Body of pancreas (tissue), 4 donors: Measurements from ENCODE around the gene MYLK3.

Experiments
- POLR2A ChIP-seq, 3 donors: fragments of 450-650 bp; IDR thresholded peaks; one replicate each; pipeline ENCODE4 v1.6.1; 2016; ENCODE audit warnings: antibody characterized with exemption in 3 of 3, mild to moderate bottlenecking in 2 of 3
- TF ChIP-seq, protein P1 (sequence below), 7 experiments: fragments of 450-650 bp in 4 of 7; fragments of 200-600 bp in 3 of 7; sonication (generic) in 3 of 7; IDR thresholded peaks; one replicate each; pipeline ENCODE4 v1.5.1; 2016 to 2019; ENCODE audit warnings: antibody characterized with exemption in 7 of 7

DNA sequence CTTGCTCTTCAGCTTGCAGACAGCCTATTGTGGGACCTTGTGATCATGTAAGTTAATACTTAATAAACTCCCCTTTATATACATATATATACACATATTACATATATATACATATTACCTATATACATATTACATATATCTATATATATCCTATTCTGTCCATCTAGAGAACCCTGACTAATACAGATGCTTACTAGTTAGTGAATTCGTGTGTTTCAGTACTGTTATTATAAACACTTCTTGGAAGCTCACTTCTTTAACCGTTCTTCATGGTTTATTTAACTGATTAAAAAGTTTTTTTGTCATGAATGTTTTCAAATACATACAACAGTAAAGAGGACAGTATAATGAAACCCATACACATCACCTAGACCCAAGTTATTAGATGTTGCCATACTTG is 46.1 kb downstream of the MYLK3 start:
- TF ChIP-seq, protein P1, sequence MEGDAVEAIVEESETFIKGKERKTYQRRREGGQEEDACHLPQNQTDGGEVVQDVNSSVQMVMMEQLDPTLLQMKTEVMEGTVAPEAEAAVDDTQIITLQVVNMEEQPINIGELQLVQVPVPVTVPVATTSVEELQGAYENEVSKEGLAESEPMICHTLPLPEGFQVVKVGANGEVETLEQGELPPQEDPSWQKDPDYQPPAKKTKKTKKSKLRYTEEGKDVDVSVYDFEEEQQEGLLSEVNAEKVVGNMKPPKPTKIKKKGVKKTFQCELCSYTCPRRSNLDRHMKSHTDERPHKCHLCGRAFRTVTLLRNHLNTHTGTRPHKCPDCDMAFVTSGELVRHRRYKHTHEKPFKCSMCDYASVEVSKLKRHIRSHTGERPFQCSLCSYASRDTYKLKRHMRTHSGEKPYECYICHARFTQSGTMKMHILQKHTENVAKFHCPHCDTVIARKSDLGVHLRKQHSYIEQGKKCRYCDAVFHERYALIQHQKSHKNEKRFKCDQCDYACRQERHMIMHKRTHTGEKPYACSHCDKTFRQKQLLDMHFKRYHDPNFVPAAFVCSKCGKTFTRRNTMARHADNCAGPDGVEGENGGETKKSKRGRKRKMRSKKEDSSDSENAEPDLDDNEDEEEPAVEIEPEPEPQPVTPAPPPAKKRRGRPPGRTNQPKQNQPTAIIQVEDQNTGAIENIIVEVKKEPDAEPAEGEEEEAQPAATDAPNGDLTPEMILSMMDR (IDR thresholded peaks at IDR 0.05): no peak
- no peak for TF ChIP-seq POLR2A (IDR thresholded peaks at IDR 0.05)
